ENCODE measurements around the gene RGS9. TPM values are rescaled to one million over a fixed set of nuclear protein-coding genes. Genes with fewer than 3 reads are reported as not detected.
"Not testable (repeated sequence)": the region's sequence is repeated elsewhere in the genome, so short reads cannot be mapped to it uniquely, and the experiment has no call there.

The RGS9 gene
- total RNA-seq, 2 donors from 2014 or later: 3.0 to 4.9 TPM

DNA sequence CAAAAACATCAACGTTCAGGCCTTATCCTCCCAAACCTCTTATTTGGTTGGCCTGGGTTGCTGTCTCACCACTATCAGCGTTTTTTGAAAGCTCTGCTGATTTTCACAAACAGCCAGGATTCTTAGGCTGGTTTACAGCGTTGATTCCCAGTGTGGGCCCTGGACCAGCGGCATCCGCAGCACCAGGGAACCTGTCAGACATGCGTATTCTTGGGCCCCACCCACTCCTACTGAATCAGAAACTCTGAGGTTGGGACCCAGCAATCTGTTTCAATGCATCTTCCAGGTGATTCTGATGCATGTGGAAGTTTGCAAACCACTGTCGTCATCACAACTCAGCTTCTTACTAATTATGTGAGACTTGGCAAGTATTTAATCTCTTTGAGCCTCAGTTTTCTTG, 58.5 kb downstream of the RGS9 start:
- ATAC-seq (no peak), DNase-seq (no peak)
- intact Hi-C loops (cut with DNase I): loop anchor here in 1 of 2 donors (10.0 kb wide), 1 partner anchor 271 kb away; no protein-coding TSS in a partner anchor

DNA sequence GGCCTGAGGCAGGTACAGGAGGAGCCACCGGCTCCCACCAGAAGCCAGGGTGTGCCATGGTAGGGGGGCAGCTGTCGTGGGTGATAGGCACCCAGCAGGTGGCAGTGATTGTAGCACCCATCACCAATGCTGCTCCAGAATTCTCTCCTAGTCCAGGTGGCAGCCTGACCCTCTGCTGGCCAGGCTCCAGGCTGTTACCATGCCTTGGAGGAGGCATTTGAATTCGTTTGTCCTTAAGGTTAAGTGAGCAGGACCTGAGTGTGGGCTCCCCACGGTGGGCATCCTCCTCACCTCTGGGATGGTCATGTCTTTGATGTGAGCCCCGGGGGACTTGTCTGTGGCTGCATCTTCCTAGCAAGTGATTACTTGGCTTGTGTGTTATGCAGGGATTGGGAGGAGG, 59.4 kb downstream of the RGS9 start:
- ATAC-seq: no peak
- intact Hi-C loops (cut with DNase I): loop anchor here in 1 of 2 donors (10.0 kb wide), 1 partner anchor 272 kb away; no protein-coding TSS in a partner anchor
- no peak for DNase-seq

DNA sequence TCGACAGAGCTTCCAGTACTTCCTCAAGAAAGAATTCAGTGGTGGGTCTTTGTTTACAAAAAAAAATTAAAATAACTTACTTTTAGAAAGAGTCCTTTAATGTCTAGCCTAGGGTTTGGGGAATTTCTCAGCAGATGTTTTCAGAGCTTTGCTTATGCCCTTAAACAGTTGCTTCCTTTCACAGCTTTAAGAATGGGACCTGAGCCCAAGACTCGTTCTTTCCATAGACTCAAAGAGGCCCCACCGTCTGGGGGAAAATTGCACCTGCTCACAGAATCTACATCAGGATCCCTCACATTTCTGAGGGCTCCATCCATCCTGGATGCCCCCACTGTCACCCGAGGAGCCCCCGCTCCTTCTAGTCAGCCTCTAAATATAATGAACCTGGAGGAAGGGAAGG, 60.0 kb downstream of the RGS9 start:
- intact Hi-C loops (cut with DNase I): loop anchor here in 1 of 2 donors (10.0 kb wide), 1 partner anchor 272 kb away; no protein-coding TSS in a partner anchor
- ATAC-seq (no peak), DNase-seq (no peak)

DNA sequence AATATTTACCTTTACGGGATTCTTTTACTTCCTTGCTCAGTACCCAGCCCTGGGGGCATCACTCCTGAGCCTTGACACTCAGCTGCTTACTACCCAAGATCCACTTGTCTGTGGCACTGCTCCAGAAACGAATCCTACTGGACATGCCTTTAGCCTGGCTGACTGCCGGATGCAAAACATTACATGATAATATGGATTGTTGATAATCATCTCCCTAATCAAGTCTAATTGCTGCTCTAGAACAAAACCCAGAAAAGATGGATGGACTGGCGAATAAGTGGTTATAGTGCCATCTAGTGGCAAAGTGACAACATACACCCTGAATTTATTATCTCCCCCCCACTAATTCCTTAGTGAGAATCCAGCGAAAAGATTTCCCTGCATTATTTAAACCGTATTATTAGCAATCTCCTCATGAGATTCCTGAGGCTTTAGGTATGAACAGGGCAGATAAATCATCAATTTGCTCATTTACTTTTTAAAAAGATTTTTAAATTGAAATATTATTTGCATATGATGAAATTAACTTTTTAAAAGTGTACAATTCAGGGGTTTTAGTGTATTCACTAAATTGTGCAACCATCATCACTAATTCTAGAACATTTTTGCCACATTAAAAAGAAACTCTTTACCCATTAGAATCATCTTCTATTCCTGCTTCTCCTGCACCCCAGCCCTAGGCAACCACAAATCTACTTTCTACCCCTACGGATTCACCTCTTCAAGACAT, 61.6 kb downstream of the RGS9 start:
- DNase-seq (no peak), ATAC-seq (peak; percentile 27 to 44)
- intact Hi-C loops (cut with DNase I): loop anchor here in 1 of 2 donors (10.0 kb wide), 1 partner anchor 274 kb away; no protein-coding TSS in a partner anchor

DNA sequence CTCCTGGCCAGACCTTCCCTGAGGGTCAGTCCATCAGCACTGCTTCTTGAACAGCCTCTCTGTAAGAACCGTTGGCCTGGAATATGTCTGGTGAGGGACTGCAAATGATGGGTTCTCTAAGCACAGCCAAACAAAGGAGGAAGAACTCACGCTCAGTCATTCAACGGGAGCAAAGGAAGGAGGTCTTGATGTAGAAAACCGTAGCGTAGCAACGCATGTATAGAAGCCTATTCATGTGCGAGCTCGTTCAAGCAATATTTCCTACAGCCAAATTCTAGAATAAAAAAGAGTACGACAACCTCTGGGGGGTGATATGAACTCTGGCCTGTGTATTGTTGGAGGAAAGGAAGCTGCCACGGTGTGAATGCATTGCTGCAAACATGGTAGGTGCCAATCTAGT, 64.2 kb downstream of the RGS9 start:
- DNase-seq (no peak), ATAC-seq (no peak)
- intact Hi-C loops (cut with DNase I): no loop called here

DNA sequence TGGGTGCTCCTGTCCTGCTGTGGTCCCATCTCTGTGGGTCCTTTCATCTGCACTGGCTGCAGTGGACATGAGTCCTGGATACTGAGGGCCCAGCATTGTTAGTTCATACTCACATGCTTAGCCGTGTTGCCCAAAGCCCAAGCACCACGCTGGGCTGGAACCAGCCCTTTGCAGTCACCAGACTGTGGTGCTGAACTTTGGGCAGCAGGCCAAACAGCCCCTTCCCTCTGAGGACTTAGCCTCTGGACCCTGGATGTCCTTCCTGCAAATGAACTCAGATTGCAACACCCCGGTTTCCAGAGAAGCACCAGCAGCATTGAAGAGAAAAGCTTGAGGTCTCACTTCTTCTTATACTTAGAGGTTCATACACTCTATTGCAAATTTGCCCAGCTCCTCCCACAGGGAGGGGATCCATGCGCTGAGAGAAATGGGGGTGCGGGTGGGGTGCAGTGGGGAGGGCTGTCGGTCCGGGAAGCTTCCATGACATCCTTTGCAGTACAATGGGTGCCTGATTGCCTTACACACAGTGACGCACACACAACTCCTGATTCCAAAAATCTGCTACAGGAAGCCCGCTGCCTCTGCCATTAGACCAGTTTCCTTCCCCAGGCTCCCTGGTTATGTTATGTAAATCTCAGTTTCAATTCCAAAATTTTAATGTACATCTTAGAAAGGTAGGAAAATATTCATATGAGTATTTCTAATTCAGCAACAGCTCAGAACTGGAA, 65.8 kb downstream of the RGS9 start:
- intact Hi-C loops (cut with DNase I): no loop called here
- DNase-seq: no peak
- ATAC-seq: no peak

DNA sequence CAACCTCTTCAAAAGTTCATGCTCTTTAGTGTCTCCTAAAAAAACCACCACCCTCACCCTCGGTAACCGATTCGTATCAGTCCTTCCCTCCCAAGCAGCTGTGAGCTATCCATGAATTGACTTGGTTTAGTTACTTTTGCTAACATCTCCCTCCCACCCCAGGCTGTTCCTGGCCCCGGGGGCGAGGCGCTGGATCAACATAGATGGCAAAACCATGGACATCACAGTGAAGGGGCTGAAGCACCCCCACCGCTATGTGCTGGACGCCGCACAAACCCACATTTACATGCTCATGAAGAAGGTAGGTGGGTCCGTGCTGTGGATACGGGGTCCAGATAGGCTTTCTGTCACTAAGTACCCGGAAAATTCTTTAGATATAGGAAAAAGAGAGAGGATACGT, 66.8 kb downstream of the RGS9 start:
- DNase-seq (no peak), ATAC-seq (no peak)
- intact Hi-C loops (cut with DNase I): no loop called here

DNA sequence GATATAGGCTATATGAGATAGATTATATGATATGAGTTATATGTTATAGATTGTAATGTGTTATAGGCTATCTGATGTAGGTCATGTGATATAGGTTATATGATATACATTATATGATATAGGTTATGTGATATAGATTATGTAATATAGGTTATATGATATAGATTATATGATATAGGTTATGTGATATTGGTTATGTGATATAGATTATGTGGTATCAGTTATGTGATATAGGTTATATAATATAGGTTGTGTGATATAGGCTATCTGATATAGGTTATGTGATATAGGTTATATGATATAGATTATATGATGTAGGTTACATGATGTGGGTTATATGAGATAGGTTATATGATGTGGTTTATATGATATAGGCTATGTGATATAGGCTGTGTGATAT, 68.5 kb downstream of the RGS9 start:
- intact Hi-C loops (cut with DNase I): no loop called here
- DNase-seq: no peak
- no peak for ATAC-seq

DNA sequence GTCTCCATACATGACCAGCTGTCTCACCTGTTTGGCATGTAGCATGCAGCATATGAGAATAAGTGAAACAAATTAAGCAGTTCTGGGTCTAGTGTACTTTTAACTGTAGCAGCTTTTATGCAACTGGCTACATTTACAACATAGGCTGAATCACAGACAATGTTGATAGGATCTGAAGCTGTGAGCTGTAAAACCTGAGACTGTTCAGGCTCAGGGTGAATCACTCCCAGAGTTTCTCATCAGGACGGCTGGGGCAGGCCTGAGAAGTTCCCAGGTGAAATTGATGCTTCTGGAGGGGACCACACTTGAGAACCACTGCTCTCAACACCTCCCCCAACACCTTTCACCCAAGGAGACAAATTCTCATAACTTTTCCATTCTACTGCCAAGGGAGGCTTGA, 70.3 kb downstream of the RGS9 start:
- DNase-seq; ATAC-seq; intact Hi-C loops (cut with DNase I): not testable (repeated sequence)

DNA sequence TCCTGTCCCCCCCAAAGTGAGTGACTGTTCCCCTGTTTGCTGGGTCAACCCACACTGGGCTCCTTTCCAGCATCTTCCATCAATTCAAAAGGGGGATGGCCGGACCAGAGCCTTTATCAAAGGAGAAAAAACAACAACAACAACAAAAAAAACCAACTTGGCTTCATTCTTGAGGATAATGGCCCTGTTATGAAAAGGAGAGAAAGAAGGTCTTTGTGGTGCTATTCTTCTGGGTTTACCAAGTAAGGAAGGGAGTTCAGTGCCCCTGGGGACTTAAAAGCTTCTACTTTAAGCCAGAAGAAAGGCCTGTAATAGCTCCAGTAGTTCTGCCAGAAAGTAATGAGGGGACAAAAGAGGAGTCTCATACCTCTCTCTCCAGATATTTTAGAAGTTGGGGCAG, 71.5 kb downstream of the RGS9 start:
- ATAC-seq: no peak
- DNase-seq: no peak
- intact Hi-C loops (cut with DNase I): no loop called here

DNA sequence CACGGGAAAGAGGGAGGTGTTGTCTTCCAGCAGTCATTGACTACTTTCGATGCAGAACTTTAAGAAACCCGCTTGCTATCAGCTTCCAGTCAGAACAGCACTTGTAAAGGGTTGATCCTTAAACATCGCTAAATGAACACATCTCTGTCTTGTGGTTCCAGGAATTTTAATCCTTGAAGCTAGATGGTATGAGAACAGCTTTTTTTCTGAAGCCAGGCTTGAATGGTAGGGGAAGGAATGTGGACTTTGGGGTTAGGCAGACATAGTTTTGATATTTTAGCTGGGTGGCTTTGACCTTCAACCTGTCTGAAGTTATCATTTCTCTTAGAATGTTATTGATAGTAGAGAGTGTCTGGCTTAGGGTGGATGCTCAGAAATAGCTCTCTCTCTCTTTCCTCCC, 81.1 kb downstream of the RGS9 start:
- no peak for DNase-seq
- intact Hi-C loops (cut with DNase I): no loop called here
- no peak for ATAC-seq

DNA sequence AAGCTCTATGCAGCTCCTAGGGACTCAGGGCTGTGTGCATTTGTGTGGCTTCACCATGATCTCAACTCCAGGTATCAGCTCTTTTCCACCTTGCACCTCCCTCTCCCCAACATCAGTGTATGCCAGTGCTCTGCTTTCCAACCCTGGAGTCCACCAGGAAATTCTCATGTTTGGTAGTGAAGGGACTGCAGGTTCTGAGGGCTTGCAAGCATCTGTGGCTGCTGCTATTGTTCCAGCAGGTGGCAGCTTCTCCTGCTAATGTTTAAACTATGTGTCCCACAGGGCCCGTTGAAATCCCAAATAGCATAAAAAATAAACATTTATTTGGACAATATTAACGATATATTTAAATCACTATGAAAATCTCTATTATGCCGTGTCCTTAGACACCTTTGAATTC, 82.0 kb downstream of the RGS9 start:
- intact Hi-C loops (cut with DNase I): no loop called here
- no peak for ATAC-seq
- no peak for DNase-seq

DNA sequence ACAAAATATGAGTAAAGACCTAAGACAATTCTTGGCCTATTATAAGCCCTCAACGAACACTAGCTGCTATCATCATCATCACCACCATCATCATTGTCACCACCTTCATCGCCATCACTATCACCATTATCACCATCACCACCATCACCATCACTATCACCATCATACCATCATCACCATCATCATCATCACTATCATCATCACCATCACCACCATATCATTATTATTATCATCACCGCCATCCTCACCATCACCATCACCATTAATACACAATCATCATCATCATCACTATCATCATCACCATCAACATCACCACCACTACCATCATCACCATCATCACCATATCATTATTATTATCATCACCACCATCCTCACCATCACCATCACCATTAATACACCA, 82.5 kb downstream of the RGS9 start:
- DNase-seq (no peak), ATAC-seq (no peak)
- intact Hi-C loops (cut with DNase I): no loop called here

DNA sequence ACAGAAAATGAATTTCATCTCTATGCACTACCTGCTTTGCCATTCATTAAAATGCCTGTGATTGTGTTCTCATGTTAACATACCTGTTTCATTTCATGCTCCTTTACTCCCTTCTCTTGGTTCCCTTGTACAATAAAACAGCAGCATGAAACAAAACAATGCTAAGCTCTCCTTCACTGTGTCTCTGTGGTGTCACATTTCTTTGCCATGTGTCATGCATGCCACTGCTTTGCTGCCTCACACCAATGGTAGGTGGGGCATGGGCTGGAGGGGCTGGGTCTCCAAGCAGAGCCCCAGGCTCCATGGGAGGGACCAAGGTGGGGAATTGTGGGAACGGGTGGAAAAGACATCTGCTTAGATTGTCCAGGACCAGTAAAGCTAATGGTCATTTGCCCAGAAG, 83.6 kb downstream of the RGS9 start:
- intact Hi-C loops (cut with DNase I): no loop called here
- DNase-seq: no peak
- no peak for ATAC-seq

DNA sequence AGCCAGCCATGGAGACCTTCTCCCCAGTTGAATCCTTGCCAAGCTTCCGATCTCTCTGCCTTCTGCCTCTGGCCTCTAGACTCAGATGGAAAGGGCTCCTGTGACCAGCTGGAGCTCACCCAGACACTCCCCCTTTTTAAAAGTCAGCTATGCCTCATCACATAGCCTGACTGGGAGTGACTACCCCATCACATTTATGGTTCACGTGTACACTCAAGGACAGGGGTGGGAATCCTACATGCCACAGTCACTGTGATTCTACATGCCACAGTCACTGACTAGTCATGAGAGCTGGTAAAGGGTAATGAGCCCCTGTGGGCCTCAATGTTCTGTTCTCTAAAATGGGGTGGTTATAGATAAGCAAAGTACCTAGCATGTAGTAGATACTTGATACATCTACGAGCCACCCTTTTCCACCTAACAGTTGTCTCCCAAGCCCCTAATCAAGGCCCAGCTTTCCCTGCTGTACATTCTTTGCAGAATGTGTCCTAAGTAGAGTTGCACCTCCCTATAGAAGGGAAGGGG, 85.1 kb downstream of the RGS9 start:
- intact Hi-C loops (cut with DNase I): no loop called here
- DNase-seq (no peak), ATAC-seq (no peak)

DNA sequence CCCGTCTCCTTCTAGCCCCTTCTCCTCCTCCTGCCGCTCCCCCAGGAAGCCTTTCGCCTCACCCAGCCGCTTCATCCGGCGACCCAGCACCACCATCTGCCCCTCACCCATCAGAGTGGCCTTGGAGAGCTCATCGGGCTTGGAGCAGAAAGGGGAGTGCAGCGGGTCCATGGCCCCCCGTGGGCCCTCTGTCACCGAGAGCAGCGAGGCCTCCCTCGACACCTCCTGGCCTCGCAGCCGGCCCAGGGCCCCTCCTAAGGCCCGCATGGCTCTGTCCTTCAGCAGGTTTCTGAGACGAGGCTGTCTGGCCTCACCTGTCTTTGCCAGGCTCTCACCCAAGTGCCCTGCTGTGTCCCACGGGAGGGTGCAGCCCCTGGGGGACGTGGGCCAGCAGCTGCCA, 87.9 kb downstream of the RGS9 start:
- intact Hi-C loops (cut with DNase I): no loop called here
- no peak for DNase-seq
- ATAC-seq: no peak

DNA sequence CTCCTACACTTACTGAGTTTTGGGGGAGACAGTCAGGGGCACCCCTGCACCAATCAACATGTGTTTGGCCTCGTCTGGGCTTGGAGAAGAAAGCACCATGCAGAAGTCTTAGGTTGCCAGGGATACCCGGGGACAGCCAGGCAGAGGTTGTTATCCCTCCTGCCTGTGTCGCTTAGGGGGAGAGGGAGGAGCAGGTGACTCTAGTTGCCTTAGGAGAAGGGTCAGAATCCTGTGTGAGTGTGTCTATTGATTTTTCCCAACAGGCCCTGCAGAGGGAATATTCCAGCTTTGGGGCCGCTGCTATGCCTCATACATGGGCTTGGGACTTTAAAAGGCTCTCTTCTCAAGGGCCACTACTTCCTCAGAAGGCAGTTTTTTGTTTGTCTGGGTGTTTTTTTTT, 89.1 kb downstream of the RGS9 start:
- DNase-seq (no peak), ATAC-seq (no peak)
- intact Hi-C loops (cut with DNase I): no loop called here

DNA sequence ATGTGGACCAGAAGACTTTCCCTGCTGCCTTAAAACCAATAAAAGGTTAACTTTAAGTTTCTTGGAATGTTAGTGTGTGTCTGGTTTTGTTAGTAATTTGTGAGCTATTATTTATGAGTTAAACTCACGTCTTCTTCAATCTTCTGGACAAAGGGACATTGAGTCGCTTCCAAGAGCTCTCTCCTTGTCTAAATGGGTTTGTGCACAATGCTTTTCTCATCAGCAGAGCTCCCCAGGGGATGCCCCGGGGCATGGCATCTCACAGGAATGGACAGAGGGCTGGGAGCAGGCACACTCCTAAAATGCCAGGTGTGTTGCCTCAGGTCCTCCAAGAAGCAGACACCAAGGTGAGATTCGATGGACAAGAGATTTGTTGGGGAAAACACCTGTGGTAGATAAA, 90.5 kb downstream of the RGS9 start:
- ATAC-seq (no peak), DNase-seq (no peak)
- intact Hi-C loops (cut with DNase I): no loop called here

DNA sequence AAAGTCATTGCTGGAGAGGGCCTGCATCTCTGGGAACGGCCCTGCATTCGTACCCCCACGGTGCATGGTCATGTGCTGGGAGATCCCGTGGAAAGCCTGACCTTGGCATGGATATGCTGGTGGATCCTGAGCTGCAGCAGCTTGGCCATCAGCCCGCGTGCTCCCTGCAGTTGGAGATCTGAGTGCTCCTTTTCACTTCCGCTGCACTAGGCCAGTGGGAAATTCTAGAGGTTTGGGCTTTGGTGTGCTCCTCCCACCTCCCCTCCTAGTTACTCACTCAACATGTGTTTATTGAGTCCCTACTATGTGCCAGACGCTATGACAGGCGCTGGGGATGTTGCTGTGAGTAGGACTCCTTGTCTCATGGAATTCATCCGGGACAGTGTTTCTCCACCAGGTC, 91.1 kb downstream of the RGS9 start:
- DNase-seq (no peak), ATAC-seq (peak in 1 of 2 donors; percentile 43)
- intact Hi-C loops (cut with DNase I): no loop called here

Measured in left cardiac atrium (tissue), 4 donors.